H1 (cell line): ENCODE measurements around the gene ELMO1.

Source experiments
- POLR2A ChIP-seq, 2 experiments: IDR thresholded peaks; 1 replicate in 1 of 2; 2 replicates in 1 of 2; pipeline ENCODE4 v1.6.1; 2011; ENCODE audit warnings: low read depth in 2 of 2, low read length in 2 of 2, mild to moderate bottlenecking in 2 of 2; ENCODE audit errors: control extremely low read depth in 1 of 2
- RFX5 ChIP-seq: IDR thresholded peaks from 2 replicates; pipeline ENCODE4 v1.6.1; 2011; ENCODE audit warnings: low read depth, low read length, improper control_type of control experiment, borderline replicate concordance
- YY1 ChIP-seq: IDR thresholded peaks from 2 replicates; pipeline ENCODE4 v1.6.1; 2011; ENCODE audit warnings: low read depth, mild to moderate bottlenecking, low read length
- TF ChIP-seq, protein P1 (sequence below), 3 experiments: IDR thresholded peaks; 1 replicate in 2 of 3; 2 replicates in 1 of 3; pipeline versions ENCODE4 v1.5.1 to v1.6.1; 2011; ENCODE audit warnings: low read length in 3 of 3, mild to moderate bottlenecking in 3 of 3, inconsistent platforms in 2 of 3, low read depth in 1 of 3, moderate library complexity in 1 of 3; ENCODE audit not compliant: insufficient read depth in 1 of 3; ENCODE audit errors: control extremely low read depth in 1 of 3

GRCh38 chr7:36957620-36958019, 491.0 kb downstream of the ELMO1 start:
- TF ChIP-seq, protein P1, sequence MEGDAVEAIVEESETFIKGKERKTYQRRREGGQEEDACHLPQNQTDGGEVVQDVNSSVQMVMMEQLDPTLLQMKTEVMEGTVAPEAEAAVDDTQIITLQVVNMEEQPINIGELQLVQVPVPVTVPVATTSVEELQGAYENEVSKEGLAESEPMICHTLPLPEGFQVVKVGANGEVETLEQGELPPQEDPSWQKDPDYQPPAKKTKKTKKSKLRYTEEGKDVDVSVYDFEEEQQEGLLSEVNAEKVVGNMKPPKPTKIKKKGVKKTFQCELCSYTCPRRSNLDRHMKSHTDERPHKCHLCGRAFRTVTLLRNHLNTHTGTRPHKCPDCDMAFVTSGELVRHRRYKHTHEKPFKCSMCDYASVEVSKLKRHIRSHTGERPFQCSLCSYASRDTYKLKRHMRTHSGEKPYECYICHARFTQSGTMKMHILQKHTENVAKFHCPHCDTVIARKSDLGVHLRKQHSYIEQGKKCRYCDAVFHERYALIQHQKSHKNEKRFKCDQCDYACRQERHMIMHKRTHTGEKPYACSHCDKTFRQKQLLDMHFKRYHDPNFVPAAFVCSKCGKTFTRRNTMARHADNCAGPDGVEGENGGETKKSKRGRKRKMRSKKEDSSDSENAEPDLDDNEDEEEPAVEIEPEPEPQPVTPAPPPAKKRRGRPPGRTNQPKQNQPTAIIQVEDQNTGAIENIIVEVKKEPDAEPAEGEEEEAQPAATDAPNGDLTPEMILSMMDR (IDR thresholded peaks at IDR 0.05; ENCODE audit: control extremely low read depth in 1 of 3, insufficient read depth in 1 of 3, low read depth in 1 of 3, low read length in 3 of 3), result no peak
- TF ChIP-seq POLR2A (IDR thresholded peaks at IDR 0.05; ENCODE audit: control extremely low read depth in 1 of 2, low read depth in 2 of 2, low read length in 2 of 2), result no peak
- no peak for TF ChIP-seq YY1
- TF ChIP-seq RFX5, result no peak
